Thoracic aorta (tissue), 2 donors: ENCODE measurements around the gene ANTXRL. TPM values are rescaled to one million over a fixed set of nuclear protein-coding genes. Genes with fewer than 3 reads are reported as not detected.
"Not testable (repeated sequence)": the region's sequence is repeated elsewhere in the genome, so short reads cannot be mapped to it uniquely, and the experiment has no call there.

Experiments
- ATAC-seq: fragments of 150-250 bp; one replicate; pipeline ENCODE4 v1.8.0; 2017; ENCODE audit warnings: low read depth; ENCODE audit not compliant: insufficient number of reproducible peaks, low FRiP score
- DNase-seq: peaks from one replicate; pipeline ENCODE4 v3.0.0-alpha.2; 2020; ENCODE audit warnings: low spot score
- H3K27ac ChIP-seq, 2 donors: fragments of 200-600 bp; sonication (generic); 1 replicate in 1 of 2; 2 replicates in 1 of 2; pipeline ENCODE4 v1.5.1; 2016; ENCODE audit warnings: mild to moderate bottlenecking in 2 of 2, moderate library complexity in 2 of 2
- H3K27me3 ChIP-seq: fragments of 200-600 bp; sonication (generic); replicated peaks from 2 replicates; pipeline ENCODE4 v1.6.0; 2016; ENCODE audit warnings: mild to moderate bottlenecking; ENCODE audit not compliant: insufficient read depth
- H3K36me3 ChIP-seq: fragments of 200-600 bp; sonication (generic); one replicate; pipeline ENCODE4 v1.5.1; 2016
- H3K4me1 ChIP-seq, 2 donors: fragments of 200-600 bp; sonication (generic); 1 replicate in 1 of 2; 2 replicates in 1 of 2; pipeline versions ENCODE4 v1.5.1 to v1.6.0; 2016; ENCODE audit warnings: low read depth in 2 of 2, mild to moderate bottlenecking in 1 of 2; ENCODE audit not compliant: control insufficient read depth in 1 of 2
- H3K4me3 ChIP-seq: fragments of 200-600 bp; sonication (generic); 2 replicates; pipeline ENCODE4 v1.5.1; 2016; ENCODE audit warnings: mild to moderate bottlenecking
- H3K9me3 ChIP-seq: fragments of 200-600 bp; sonication (generic); 2 replicates; pipeline ENCODE4 v1.5.1; 2016
- total RNA-seq, 2 donors: library from RNA; depleted of rRNA; stranded (reverse); fragments of >200 nt; gene quantifications; one replicate each; pipeline versions ENCODE4 v1.1.0 to v1.2.3, GENCODE V29; 2016
- TF ChIP-seq, protein P1 (sequence below): fragments of 200-600 bp; sonication (generic); IDR thresholded peaks from one replicate; pipeline ENCODE4 v1.5.1; 2019; ENCODE audit warnings: antibody characterized with exemption

Gene ANTXRL
- total RNA-seq, 2 donors from 2014 or later = not detected

DNA sequence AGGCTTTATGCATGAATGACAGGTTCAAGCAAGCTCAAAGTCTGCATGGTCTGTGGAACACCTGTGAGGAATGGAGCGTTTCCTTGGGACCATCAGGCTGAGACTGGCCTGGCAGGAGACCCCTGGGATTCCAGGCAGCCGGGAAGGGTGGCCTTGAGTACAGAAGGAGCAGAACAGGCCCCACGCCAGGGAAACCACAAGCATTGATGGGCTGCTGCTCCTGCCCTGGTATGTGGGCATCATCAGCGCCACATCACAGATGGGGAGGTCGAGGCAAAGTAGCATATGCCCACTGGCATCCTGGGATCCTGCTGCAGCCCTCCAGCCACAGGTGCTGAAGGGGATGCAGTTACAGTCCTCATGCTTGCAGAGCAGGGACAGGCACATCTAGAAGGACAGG lies 40.9 kb downstream of the ANTXRL start:
- H3K4me3 ChIP-seq = no peak overlapping the region
- no peaks in the 10 kb centered on the region for H3K36me3 ChIP-seq
- DNase-seq (no peak), ATAC-seq (no peak)
- H3K4me1 ChIP-seq = peaks cover 0 to 15% of the 10 kb centered on the region in 2 donors
- H3K9me3 ChIP-seq = no peaks in the 10 kb centered on the region
- TF ChIP-seq, protein P1, sequence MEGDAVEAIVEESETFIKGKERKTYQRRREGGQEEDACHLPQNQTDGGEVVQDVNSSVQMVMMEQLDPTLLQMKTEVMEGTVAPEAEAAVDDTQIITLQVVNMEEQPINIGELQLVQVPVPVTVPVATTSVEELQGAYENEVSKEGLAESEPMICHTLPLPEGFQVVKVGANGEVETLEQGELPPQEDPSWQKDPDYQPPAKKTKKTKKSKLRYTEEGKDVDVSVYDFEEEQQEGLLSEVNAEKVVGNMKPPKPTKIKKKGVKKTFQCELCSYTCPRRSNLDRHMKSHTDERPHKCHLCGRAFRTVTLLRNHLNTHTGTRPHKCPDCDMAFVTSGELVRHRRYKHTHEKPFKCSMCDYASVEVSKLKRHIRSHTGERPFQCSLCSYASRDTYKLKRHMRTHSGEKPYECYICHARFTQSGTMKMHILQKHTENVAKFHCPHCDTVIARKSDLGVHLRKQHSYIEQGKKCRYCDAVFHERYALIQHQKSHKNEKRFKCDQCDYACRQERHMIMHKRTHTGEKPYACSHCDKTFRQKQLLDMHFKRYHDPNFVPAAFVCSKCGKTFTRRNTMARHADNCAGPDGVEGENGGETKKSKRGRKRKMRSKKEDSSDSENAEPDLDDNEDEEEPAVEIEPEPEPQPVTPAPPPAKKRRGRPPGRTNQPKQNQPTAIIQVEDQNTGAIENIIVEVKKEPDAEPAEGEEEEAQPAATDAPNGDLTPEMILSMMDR = no peak
- H3K27ac ChIP-seq = no peak overlapping the region
- no peaks in the 10 kb centered on the region for H3K27me3 ChIP-seq

DNA sequence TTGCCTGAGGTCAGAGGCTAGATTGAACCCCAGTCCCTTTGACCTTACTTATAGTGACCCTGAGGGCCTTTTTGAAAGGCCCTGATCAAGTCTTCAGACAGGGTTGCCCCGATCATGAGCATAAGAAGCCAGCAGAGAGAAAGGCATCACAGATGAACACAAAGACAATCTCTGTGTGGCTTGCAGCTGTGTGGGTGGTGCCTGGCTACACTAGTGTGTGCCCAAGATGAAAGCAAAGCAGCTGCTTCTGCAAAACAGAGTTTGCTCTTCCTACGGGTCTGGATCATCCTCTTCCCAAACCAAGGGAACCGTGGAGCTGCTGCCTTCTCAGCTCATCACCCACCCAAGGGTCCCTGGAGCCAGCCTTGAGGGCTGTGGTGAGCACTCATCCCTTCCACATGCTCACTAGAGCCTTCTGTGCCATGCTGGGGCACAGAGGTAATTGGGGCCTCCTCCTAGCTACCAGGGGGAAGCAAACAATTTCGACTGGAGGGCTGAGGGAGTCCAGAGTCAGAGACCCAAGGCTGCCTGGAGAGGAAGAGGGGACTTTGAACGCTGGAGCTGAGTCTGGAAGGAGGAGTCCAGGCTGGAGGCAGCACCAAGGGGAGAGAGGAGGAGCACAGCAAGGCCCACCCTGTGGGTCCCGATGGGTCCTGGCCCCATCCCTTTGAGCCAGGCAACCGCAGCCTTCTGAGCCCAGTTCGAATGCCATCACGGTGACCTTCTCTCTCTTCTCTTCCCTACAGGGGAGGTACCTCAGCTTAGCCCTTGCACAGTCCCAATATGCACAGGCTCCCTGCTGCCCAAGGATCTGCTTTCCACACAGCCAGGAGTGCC lies 42.3 kb downstream of the ANTXRL start:
- H3K4me1 ChIP-seq = peaks cover 0 to 15% of the 10 kb centered on the region in 2 donors
- no peak overlapping the region for H3K27ac ChIP-seq
- TF ChIP-seq, protein P1 = no peak
- no peak for ATAC-seq
- H3K4me3 ChIP-seq = no peak overlapping the region
- H3K36me3 ChIP-seq = no peaks in the 10 kb centered on the region
- DNase-seq = no peak
- no peaks in the 10 kb centered on the region for H3K27me3 ChIP-seq
- H3K9me3 ChIP-seq = no peaks in the 10 kb centered on the region

DNA sequence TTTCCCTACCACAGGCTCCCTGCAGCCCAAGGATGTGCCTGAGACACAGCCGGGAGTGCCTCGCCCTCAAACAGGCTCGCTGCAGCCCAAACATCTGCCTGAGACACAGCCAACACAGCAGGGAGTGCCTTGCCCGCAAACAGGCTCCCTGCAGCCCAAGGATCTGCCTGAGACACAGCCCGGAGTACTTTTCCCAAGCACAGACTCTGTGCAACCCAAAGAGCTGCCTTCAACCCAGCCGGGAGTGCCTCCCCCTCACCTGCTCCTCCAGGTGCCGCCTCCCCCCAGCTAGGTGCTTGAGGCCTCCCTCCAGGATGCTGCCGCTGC lies 42.9 kb downstream of the ANTXRL start:
- peaks cover 0 to 15% of the 10 kb centered on the region in 2 donors for H3K4me1 ChIP-seq
- H3K27ac ChIP-seq = no peak overlapping the region
- no peak overlapping the region for H3K4me3 ChIP-seq
- TF ChIP-seq, protein P1 = no peak
- DNase-seq (no peak), ATAC-seq (no peak)
- H3K27me3 ChIP-seq = no peaks in the 10 kb centered on the region
- no peaks in the 10 kb centered on the region for H3K9me3 ChIP-seq
- no peaks in the 10 kb centered on the region for H3K36me3 ChIP-seq

GRCh38 chr10:46330894-46331293 lies 44.1 kb downstream of the ANTXRL start:
- DNase-seq = no peak
- Histone ChIP-seq H3K4me1 (peaks cover 0 to 6% of the 10 kb centered on the region in 2 donors), H3K4me3 (no peak overlapping the region), H3K27ac (no peak overlapping the region), H3K36me3 (no peaks in the 10 kb centered on the region), H3K27me3 (no peaks in the 10 kb centered on the region), H3K9me3 (no peaks in the 10 kb centered on the region)
- no peak for ATAC-seq
- TF ChIP-seq, protein P1 = no peak

DNA sequence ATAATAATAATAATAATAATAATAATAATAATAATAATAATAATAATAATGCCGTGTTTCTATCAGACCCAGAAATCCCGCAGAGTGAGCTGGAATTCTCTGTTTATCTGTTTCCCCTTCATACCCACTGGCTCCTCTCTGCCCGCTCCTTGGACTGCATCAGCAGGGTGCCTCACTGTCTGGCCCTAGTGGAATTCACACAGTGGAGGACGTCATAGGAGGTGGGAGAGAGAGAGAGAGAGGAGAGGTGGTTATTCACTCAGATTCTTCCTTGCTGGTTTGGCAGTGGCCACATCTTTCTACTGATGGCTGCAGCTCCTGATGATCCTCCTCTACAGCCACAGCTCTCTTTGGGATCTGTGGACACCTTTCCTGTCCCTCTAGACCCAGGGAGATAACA lies 78.7 kb downstream of the ANTXRL start:
- H3K36me3 ChIP-seq, H3K27ac ChIP-seq, ATAC-seq, DNase-seq, H3K4me3 ChIP-seq, H3K27me3 ChIP-seq, H3K9me3 ChIP-seq, H3K4me1 ChIP-seq: not testable (repeated sequence)

DNA sequence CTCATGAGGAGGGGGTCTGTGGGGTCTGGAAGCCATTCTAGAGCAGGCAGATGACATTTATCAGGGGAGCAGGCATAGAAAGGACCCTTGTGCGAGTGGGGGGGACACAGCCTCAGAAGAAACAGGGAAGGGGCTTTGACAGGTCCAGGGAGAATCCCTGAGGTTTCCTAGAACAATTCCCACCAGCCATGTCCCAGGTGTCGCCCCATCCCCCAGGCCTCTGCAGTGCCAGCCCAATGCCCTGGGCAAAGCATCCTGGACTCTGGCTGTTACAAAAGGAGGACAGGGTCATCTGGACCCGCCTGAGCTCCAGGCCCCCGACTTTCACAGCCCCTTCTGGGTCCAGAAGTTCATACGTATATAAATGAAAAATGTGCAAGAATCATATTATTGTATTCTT lies 80.4 kb downstream of the ANTXRL start:
- DNase-seq, H3K27me3 ChIP-seq, H3K4me3 ChIP-seq, H3K9me3 ChIP-seq, H3K27ac ChIP-seq, H3K4me1 ChIP-seq, ATAC-seq, H3K36me3 ChIP-seq: not testable (repeated sequence)

- not testable (repeated sequence) for ATAC-seq, H3K27me3 ChIP-seq, H3K9me3 ChIP-seq, H3K27ac ChIP-seq, H3K4me1 ChIP-seq, DNase-seq, H3K4me3 ChIP-seq, H3K36me3 ChIP-seq
These were observed 81.0 kb downstream of the ANTXRL start for GRCh38 chr10:46367666-46368240.

DNA sequence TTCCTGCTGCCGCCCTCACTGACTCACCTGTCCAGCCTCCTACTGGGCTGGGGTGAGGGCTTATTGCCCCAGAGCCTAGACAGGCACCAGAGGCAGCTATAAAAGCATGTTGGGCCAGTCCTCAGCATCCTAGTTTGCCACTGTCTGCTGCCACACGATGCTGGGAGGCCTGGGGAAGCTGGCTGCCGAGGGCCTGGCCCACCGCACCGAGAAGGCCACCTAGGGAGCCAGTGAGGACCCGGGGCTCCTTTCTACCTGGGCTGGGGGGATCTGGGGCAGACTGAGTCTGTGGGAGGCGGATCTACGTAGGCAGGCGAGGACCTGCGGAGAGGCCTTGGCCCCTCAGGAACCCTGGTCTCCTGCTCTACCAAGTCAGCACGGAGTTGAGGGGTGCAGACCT lies 82.2 kb downstream of the ANTXRL start:
- H3K36me3 ChIP-seq, ATAC-seq, H3K4me1 ChIP-seq: not testable (repeated sequence)

DNA sequence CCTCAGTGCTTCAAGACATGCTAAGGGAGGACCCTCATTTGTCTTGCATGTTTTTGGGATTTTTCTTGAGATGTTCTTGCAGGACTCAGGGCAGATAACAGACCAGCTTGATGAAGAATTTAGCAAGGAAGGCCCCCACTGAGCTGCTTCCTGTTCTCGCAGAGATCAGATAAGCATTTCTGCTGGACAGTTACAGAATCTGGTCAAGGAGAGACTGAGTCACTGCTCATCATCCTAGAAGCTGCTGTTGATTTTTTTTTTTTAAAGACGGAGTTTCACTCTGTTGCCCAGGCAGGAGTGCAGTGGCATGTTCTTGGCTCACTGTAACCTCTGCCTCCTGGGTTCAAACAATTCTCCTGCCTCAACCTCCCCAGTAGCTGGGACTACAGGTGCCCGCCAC lies 87.6 kb downstream of the ANTXRL start:
- H3K4me1 ChIP-seq, DNase-seq, H3K4me3 ChIP-seq, H3K9me3 ChIP-seq, ATAC-seq, H3K36me3 ChIP-seq, H3K27ac ChIP-seq, H3K27me3 ChIP-seq: not testable (repeated sequence)

More for the DNA sequence above, 82.2 kb downstream of the ANTXRL start:
- not testable (repeated sequence) for DNase-seq, H3K27ac ChIP-seq, H3K27me3 ChIP-seq, H3K9me3 ChIP-seq, H3K4me3 ChIP-seq
